HG03442 (cell line): Measurements from ENCODE around the gene GRB10.

Experiments used
- ATAC-seq: cut with Tn5 transposase; IDR thresholded peaks from one replicate; pipeline ENCODE4 v1.9.1; 2021; ENCODE audit warnings: mild to moderate bottlenecking, moderate library complexity; ENCODE audit not compliant: unreplicated experiment

The GRB10 gene

GRCh38 chr7:50641442-50642405 lies 141.0 kb downstream of the GRB10 start:
- no peak for ATAC-seq

- no peak for ATAC-seq
Observed at GRCh38 chr7:50640779-50641178, 141.9 kb downstream of the GRB10 start.

GRCh38 chr7:50640256-50640655 lies 142.4 kb downstream of the GRB10 start:
- ATAC-seq: no peak

GRCh38 chr7:50637725-50638643 lies 144.7 kb downstream of the GRB10 start:
- no peak for ATAC-seq

GRCh38 chr7:50634378-50634777 lies 148.3 kb downstream of the GRB10 start:
- ATAC-seq: no peak

GRCh38 chr7:50633414-50633710 lies 149.3 kb downstream of the GRB10 start:
- no peak for ATAC-seq

- ATAC-seq: peak; percentile 86
Observed at GRCh38 chr7:50632561-50633413, 149.9 kb downstream of the GRB10 start.

GRCh38 chr7:50631639-50632038 lies 151.1 kb downstream of the GRB10 start:
- no peak for ATAC-seq

- no peak for ATAC-seq
Observed at GRCh38 chr7:50631100-50631499, 151.6 kb downstream of the GRB10 start.

- ATAC-seq: no peak
Observed at GRCh38 chr7:50629238-50629901, 153.3 kb downstream of the GRB10 start.

GRCh38 chr7:50628434-50629084 lies 154.1 kb downstream of the GRB10 start:
- ATAC-seq: no peak

GRCh38 chr7:50627824-50628361 lies 154.8 kb downstream of the GRB10 start:
- no peak for ATAC-seq

- ATAC-seq: no peak
Observed at GRCh38 chr7:50626286-50626685, 156.4 kb downstream of the GRB10 start.

- no peak for ATAC-seq
Observed at GRCh38 chr7:50625360-50625759, 157.3 kb downstream of the GRB10 start.

GRCh38 chr7:50622821-50623220 lies 159.9 kb downstream of the GRB10 start:
- no peak for ATAC-seq

GRCh38 chr7:50621973-50622490 lies 160.7 kb downstream of the GRB10 start:
- no peak for ATAC-seq

GRCh38 chr7:50621206-50621605 lies 161.5 kb downstream of the GRB10 start:
- no peak for ATAC-seq

GRCh38 chr7:50620433-50620832 lies 162.3 kb downstream of the GRB10 start:
- ATAC-seq: no peak

- ATAC-seq: no peak
Observed at GRCh38 chr7:50619684-50620083, 163.0 kb downstream of the GRB10 start.
